Measurements from ENCODE around the gene ALOX15B. TPM values are rescaled to one million over a fixed set of nuclear protein-coding genes. Genes with fewer than 3 reads are reported as not detected.

Gene ALOX15B
- polyA plus RNA-seq, 1 of the 3 experiments (the other 2 are of a cell fraction): not detected

DNA sequence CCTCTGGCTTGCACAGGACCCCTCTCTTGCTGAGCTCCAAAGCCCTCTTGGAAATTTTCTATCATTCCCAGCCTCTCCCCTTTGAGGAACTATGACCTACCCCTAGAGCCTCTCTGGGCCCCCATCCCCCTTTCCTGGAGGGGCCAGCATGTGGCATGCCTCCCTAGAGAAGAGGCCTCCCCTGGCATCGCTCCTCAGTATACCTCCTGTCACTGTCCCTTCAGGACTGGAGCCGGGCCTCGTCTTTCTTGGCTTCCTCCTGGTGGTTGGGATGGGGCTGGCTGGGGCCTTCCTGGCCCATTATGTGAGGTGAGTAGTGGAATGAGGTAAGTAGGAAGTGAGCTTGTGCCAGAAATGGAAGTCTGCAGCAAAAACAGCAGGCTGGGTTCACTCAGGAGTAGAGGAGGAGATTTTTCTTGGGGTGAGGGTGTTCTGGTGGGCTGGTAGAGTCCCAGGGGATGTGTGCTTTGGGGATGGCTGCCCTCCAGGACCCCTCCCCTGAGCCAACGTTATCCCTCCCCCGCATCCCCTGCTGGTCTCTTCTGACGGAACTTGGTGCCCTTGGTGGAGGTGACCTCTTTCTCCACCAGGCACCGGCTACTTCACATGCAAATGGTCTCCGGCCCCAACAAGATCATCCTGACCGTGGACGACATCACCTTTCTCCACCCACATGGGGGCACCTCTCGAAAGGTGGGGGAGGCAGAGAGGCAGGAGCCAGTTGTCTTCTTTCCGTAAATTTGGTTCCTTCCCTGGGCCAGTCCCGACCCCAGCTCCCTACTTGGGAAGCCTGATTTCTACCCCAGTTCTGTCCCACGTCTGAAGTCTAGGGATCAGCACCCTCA, 31.8 kb upstream of the ALOX15B start (continued):
- no peak for TF ChIP-seq SMC3 (IDR thresholded peaks at IDR 0.05; ENCODE audit: low read depth, low read length)
- TF ChIP-seq FOXJ3 (CRISPR knock-in tag; IDR thresholded peaks at IDR 0.05): no peak
- TF ChIP-seq, protein P1, sequence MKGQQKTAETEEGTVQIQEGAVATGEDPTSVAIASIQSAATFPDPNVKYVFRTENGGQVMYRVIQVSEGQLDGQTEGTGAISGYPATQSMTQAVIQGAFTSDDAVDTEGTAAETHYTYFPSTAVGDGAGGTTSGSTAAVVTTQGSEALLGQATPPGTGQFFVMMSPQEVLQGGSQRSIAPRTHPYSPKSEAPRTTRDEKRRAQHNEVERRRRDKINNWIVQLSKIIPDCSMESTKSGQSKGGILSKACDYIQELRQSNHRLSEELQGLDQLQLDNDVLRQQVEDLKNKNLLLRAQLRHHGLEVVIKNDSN (IDR thresholded peaks at IDR 0.05; ENCODE audit: borderline replicate concordance, low read depth): no peak
- no peak for TF ChIP-seq YY1 (IDR thresholded peaks at IDR 0.05; ENCODE audit: low read depth)
- no peak for TF ChIP-seq TEAD4 (IDR thresholded peaks at IDR 0.05; ENCODE audit: borderline replicate concordance, insufficient read depth)
- TF ChIP-seq JUND (IDR thresholded peaks at IDR 0.05): no peak
- TF ChIP-seq EP300 (IDR thresholded peaks at IDR 0.05; ENCODE audit: borderline replicate concordance in 1 of 2, low read depth in 1 of 2, low read length in 1 of 2): no peak
- TF ChIP-seq FOSL2 (IDR thresholded peaks at IDR 0.05; ENCODE audit: borderline replicate concordance, low read depth): no peak

DNA sequence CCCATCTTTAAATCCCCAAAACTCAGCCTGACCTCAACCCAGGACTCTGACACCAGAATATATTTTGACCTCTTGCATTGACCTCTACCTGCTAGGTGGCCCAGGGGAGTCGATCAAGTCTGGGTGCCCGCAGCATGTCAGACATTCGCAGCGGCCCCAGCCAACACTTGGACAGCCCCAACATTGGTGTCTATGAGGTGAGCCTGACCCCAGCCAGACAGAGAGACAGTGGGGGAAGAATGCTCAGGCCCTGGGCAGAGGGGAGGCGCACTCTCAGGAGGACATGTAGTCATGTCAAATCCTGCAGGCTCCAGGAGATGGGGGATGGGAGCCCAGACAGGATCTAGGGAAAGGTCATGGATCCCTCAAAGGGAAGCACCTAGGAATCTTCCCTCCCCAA, 31.0 kb upstream of the ALOX15B start:
- no peaks in the 10 kb centered on the region for H3K27me3 ChIP-seq (ENCODE audit: insufficient read depth)
- CTCF ChIA-PET: interaction anchor here (1.2 to 13.9 kb wide), 5 partner anchors 10 to 102 kb away, joined by 3 to 196 read pairs (median 5); no protein-coding TSS in a partner anchor
- H4K20me1 ChIP-seq (ENCODE audit: insufficient read depth): no peaks in the 10 kb centered on the region
- TF ChIP-seq FOSL2 (IDR thresholded peaks at IDR 0.05; ENCODE audit: borderline replicate concordance, low read depth) (no peak), RAD21 (IDR thresholded peaks at IDR 0.05; ENCODE audit: low read length) (no peak), TCF12 (IDR thresholded peaks at IDR 0.05) (no peak), MEF2A (IDR thresholded peaks at IDR 0.05; ENCODE audit: borderline replicate concordance, low read depth) (no peak), RXRA (IDR thresholded peaks at IDR 0.05; ENCODE audit: borderline replicate concordance, low read depth) (no peak), SMC3 (IDR thresholded peaks at IDR 0.05; ENCODE audit: low read depth, low read length) (no peak), YY1 (IDR thresholded peaks at IDR 0.05; ENCODE audit: low read depth) (no peak), EP300 (IDR thresholded peaks at IDR 0.05; ENCODE audit: borderline replicate concordance in 1 of 2, low read depth in 1 of 2, low read length in 1 of 2) (no peak), EZH2phosphoT487 (IDR thresholded peaks at IDR 0.05; ENCODE audit: borderline replicate concordance, low read depth) (no peak), TAF1 (IDR thresholded peaks at IDR 0.05; ENCODE audit: borderline replicate concordance, low read depth, low read length) (no peak), GABPA (IDR thresholded peaks at IDR 0.05; ENCODE audit: low read depth) (no peak)
- TF ChIP-seq, protein P2, sequence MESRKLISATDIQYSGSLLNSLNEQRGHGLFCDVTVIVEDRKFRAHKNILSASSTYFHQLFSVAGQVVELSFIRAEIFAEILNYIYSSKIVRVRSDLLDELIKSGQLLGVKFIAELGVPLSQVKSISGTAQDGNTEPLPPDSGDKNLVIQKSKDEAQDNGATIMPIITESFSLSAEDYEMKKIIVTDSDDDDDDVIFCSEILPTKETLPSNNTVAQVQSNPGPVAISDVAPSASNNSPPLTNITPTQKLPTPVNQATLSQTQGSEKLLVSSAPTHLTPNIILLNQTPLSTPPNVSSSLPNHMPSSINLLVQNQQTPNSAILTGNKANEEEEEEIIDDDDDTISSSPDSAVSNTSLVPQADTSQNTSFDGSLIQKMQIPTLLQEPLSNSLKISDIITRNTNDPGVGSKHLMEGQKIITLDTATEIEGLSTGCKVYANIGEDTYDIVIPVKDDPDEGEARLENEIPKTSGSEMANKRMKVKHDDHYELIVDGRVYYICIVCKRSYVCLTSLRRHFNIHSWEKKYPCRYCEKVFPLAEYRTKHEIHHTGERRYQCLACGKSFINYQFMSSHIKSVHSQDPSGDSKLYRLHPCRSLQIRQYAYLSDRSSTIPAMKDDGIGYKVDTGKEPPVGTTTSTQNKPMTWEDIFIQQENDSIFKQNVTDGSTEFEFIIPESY (IDR thresholded peaks at IDR 0.05; ENCODE audit: borderline replicate concordance, low read depth): no peak
- TF ChIP-seq, protein P3, sequence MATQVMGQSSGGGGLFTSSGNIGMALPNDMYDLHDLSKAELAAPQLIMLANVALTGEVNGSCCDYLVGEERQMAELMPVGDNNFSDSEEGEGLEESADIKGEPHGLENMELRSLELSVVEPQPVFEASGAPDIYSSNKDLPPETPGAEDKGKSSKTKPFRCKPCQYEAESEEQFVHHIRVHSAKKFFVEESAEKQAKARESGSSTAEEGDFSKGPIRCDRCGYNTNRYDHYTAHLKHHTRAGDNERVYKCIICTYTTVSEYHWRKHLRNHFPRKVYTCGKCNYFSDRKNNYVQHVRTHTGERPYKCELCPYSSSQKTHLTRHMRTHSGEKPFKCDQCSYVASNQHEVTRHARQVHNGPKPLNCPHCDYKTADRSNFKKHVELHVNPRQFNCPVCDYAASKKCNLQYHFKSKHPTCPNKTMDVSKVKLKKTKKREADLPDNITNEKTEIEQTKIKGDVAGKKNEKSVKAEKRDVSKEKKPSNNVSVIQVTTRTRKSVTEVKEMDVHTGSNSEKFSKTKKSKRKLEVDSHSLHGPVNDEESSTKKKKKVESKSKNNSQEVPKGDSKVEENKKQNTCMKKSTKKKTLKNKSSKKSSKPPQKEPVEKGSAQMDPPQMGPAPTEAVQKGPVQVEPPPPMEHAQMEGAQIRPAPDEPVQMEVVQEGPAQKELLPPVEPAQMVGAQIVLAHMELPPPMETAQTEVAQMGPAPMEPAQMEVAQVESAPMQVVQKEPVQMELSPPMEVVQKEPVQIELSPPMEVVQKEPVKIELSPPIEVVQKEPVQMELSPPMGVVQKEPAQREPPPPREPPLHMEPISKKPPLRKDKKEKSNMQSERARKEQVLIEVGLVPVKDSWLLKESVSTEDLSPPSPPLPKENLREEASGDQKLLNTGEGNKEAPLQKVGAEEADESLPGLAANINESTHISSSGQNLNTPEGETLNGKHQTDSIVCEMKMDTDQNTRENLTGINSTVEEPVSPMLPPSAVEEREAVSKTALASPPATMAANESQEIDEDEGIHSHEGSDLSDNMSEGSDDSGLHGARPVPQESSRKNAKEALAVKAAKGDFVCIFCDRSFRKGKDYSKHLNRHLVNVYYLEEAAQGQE (IDR thresholded peaks at IDR 0.05; ENCODE audit: low read depth, low read length): no peak
- H3K27ac ChIP-seq (ENCODE audit: low read depth in 2 of 2, low read length in 1 of 2): no peak overlapping the region
- no peak for DNase-seq
- H3K9ac ChIP-seq: no peak overlapping the region
- no peaks in the 10 kb centered on the region for H3K36me3 ChIP-seq (replicated peaks in 1 of 2; ENCODE audit: control insufficient read depth in 1 of 2, insufficient read depth in 2 of 2, low read length in 1 of 2)
- H3K4me3 ChIP-seq (ENCODE audit: low read depth in 2 of 2, low read length in 1 of 2): no peak overlapping the region
- no peaks in the 10 kb centered on the region for H3K79me2 ChIP-seq (ENCODE audit: insufficient read depth)
- no peaks in the 10 kb centered on the region for H3K9me3 ChIP-seq
- H2AFZ ChIP-seq (ENCODE audit: low read depth): no peak overlapping the region
- no peaks in the 10 kb centered on the region for H3K9me2 ChIP-seq
- POLR2A ChIA-PET: no interaction called here
- no peaks in the 10 kb centered on the region for H3K4me1 ChIP-seq (ENCODE audit: control insufficient read depth in 1 of 2, insufficient read depth in 2 of 2, low read depth in 1 of 2, low read length in 1 of 2)
- H3F3A ChIP-seq (replicated peaks; ENCODE audit: insufficient read depth): no peaks in the 10 kb centered on the region
- 90% methylated on average over 5 of the region's 5 CpGs for WGBS (ENCODE audit: low lambda C conversion rate)
- no peak overlapping the region for H3K4me2 ChIP-seq
